Mesothelial cell of epicardium (in vitro differentiated cells): ENCODE data around the gene DNAH10. TPM values are rescaled to one million over a fixed set of nuclear protein-coding genes. Genes with fewer than 3 reads are reported as not detected.

ENCODE experiments used
- DNase-seq, 2 experiments: peaks; one replicate each; pipeline ENCODE4 v3.0.0; 2021; ENCODE audit warnings: low spot score in 2 of 2; ENCODE audit not compliant: unreplicated experiment in 2 of 2
- H3K27ac Mint-ChIP-seq: 2 replicates; pipeline ENCODE4 v1.8.0; 2021; ENCODE audit warnings: mixed read lengths
- H3K27me3 Mint-ChIP-seq: 2 replicates; pipeline ENCODE4 v1.8.0; 2021; ENCODE audit warnings: low read depth, mixed read lengths
- H3K36me3 Mint-ChIP-seq: 2 replicates; pipeline ENCODE4 v1.8.0; 2021; ENCODE audit warnings: mixed read lengths
- H3K4me1 Mint-ChIP-seq: 2 replicates; pipeline ENCODE4 v1.8.0; 2021; ENCODE audit warnings: mixed read lengths
- H3K4me3 Mint-ChIP-seq: 2 replicates; pipeline ENCODE4 v1.8.0; 2021; ENCODE audit warnings: mild to moderate bottlenecking, moderate library complexity, mixed read lengths
- H3K9me3 Mint-ChIP-seq: 2 replicates; pipeline ENCODE4 v1.8.0; 2021; ENCODE audit warnings: mixed read lengths
- CTCF ChIP-seq: fragments of 200-600 bp; sonication (generic); IDR thresholded peaks from one replicate; pipeline ENCODE4 v1.5.0; 2021; ENCODE audit warnings: antibody characterized with exemption; ENCODE audit not compliant: unreplicated experiment
- total RNA-seq: library from RNA; stranded (reverse); gene quantifications from 3 replicates; pipeline ENCODE4 v1.2.1, GENCODE V29; 2021

DNAH10 gene
- total RNA-seq, 1 donor from 2014 or later: 2.7 TPM

GRCh38 chr12:123939716-123940626 lies 177.9 kb downstream of the DNAH10 start:
- Mint-ChIP-seq H3K36me3 (peaks cover 41% of the 10 kb centered on the region), H3K27ac (no peak overlapping the region), H3K27me3 (no peaks in the 10 kb centered on the region), H3K4me1 (peaks cover 14% of the 10 kb centered on the region), H3K4me3 (no peak overlapping the region), H3K9me3 (no peaks in the 10 kb centered on the region)
- TF ChIP-seq CTCF: no peak
- no peak for DNase-seq

GRCh38 chr12:123940627-123940966 lies 178.5 kb downstream of the DNAH10 start:
- Mint-ChIP-seq H3K36me3 (peaks cover 38% of the 10 kb centered on the region), H3K27ac (no peak overlapping the region), H3K27me3 (no peaks in the 10 kb centered on the region), H3K4me1 (peaks cover 14% of the 10 kb centered on the region), H3K4me3 (no peak overlapping the region), H3K9me3 (no peaks in the 10 kb centered on the region)
- no peak for TF ChIP-seq CTCF
- DNase-seq: no peak

DNA sequence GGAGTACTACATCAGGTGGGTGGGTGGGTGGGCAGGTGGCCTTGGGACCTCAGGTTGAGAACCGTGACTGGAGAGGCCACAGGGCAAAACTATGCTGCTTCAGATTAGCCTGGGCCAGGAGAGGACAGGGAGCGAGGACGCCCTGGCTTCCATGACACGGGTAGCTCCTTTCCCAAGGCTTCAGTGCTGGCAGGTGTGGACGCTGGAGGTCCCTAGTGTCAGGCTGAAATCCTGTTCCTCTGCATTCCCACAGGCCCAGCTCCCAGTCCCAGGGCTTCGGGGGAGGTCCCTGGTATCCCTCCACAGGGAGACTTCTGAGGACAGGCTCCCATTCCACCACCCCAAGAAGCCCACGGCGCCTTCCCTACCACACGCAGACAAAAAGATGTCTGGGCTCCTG lies 178.9 kb downstream of the DNAH10 start:
- Mint-ChIP-seq H3K9me3 (no peaks in the 10 kb centered on the region), H3K27ac (no peak overlapping the region), H3K4me1 (peaks cover 14% of the 10 kb centered on the region), H3K27me3 (no peaks in the 10 kb centered on the region), H3K36me3 (peaks cover 40% of the 10 kb centered on the region), H3K4me3 (no peak overlapping the region)
- DNase-seq: no peak
- no peak for TF ChIP-seq CTCF

DNA sequence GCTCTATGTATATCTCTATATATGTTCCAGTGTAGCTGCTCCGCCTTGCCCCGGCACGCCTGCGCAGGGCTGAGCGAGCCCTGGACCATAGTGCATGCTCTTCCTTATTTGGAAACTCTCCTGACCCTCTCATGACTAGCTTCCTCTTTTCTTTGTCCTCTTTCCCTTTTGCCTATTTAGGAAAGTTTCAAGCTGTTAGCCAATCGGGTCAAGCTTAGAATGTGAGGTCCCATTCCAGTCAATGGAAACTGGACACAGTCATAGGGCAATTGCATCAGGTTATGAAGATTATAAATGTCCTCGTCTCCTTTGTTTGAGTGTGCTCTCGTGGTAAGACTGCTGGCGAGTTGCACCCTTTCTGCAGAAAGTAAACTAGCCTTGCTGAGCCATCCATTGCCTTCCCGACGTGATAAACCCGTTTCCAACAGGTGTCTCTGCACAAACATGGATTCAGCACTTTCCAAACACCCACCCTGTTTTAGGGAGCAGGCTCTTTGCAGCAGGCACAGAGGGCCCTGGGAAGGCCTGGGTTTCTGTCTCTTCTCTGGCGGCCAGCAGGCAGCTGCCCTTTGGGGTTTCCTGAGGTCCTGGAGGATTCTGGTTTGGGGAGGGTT lies 179.6 kb downstream of the DNAH10 start:
- peaks cover 38% of the 10 kb centered on the region for H3K36me3 Mint-ChIP-seq
- no peaks in the 10 kb centered on the region for H3K9me3 Mint-ChIP-seq
- H3K4me1 Mint-ChIP-seq: peaks cover 14% of the 10 kb centered on the region
- H3K27me3 Mint-ChIP-seq: no peaks in the 10 kb centered on the region
- no peak overlapping the region for H3K4me3 Mint-ChIP-seq
- H3K27ac Mint-ChIP-seq: no peak overlapping the region
- no peak for TF ChIP-seq CTCF
- DNase-seq: no peak

GRCh38 chr12:123942238-123942653 lies 180.1 kb downstream of the DNAH10 start:
- DNase-seq: no peak
- peaks cover 37% of the 10 kb centered on the region for H3K36me3 Mint-ChIP-seq
- no peak overlapping the region for H3K27ac Mint-ChIP-seq

More at GRCh38 chr12:123942238-123942653, 180.1 kb downstream of the DNAH10 start:
- peaks cover 14% of the 10 kb centered on the region for H3K4me1 Mint-ChIP-seq
- H3K9me3 Mint-ChIP-seq: no peaks in the 10 kb centered on the region
- no peak overlapping the region for H3K4me3 Mint-ChIP-seq
- no peak for TF ChIP-seq CTCF
- H3K27me3 Mint-ChIP-seq: no peaks in the 10 kb centered on the region
